ENCODE data around the gene MET.
A peak's percentile ranks its signal among the peaks of the same experiment; 100 is the strongest.
"Not testable (repeated sequence)": the region's sequence is repeated elsewhere in the genome, so short reads cannot be mapped to it uniquely, and the experiment has no call there.

MET gene

DNA sequence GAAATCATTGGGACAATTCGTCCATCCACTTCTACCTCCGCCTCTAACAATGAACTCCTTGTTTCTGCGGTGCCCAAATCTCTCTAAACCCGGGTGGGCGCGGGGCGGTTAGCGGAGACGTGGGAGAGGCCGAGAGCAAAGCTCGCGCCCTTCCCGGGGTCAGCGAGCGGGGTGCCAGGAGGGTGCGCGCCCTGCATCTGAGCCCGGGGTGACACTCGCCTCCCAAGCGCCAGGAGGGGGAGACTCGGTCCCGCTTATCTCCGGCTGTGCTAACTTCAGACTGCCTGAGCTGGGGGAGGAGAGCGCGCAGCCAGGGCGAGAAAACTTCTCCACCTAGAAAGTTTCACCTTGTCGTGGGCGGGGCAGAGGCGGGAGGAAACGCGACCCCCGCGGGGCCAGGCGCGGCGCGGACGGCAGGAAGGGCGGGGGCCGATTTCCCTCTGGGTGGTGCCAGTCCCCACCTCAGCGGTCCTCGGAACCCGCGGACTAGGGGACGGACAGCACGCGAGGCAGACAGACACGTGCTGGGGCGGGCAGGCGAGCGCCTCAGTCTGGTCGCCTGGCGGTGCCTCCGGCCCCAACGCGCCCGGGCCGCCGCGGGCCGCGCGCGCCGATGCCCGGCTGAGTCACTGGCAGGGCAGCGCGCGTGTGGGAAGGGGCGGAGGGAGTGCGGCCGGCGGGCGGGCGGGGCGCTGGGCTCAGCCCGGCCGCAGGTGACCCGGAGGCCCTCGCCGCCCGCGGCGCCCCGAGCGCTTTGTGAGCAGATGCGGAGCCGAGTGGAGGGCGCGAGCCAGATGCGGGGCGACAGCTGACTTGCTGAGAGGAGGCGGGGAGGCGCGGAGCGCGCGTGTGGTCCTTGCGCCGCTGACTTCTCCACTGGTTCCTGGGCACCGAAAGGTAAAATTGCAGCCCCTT lies at the start of gene MET:
TSS of gene MET (plus strand) at position 516 of the 915 bp plus-strand sequence. CDS start 26,889 bp downstream, outside the sequence.
- DNase-seq = peak; percentile 70

DNA sequence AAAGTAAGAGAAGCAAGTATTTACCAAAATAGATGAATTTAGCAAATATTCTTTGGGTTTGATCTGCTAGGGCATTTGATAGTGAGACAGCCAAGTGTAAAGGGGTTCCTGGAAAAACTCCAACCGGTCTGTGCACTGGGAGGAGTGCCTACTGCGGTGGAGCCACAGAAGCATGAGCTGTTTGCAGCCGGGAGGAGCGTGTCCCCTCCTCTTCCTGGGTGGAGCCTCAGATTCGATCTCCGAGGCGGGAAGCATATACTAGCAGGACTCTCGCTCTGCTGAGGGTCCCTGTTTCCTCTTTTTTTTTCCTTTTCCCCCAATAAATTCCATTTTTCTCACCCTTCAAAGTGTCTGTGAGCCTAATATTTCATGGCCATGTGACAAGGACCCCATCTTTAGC lies 45.1 kb upstream of the MET start:
- DNase-seq = no peak

DNA sequence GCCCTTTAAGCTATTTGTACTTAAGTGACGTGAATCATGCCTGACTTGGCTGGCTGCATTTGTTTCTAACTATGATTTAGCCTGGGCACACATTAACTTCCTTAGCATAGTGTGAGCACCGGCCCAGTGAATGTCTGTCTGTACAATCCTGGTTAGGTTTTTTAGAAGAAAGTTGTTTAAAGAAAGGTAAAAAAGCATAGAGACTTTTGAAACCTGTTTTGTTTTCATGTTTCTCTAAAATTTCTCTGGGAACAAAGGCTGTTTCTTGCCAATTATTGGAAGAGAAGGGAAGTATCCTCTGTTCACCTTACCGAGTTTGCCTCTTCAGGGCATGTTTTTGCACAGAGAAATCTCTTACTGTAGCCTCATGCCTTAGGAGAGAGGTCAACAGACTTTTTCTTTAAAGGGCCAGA lies 42.9 kb upstream of the MET start:
- no peak for DNase-seq

DNA sequence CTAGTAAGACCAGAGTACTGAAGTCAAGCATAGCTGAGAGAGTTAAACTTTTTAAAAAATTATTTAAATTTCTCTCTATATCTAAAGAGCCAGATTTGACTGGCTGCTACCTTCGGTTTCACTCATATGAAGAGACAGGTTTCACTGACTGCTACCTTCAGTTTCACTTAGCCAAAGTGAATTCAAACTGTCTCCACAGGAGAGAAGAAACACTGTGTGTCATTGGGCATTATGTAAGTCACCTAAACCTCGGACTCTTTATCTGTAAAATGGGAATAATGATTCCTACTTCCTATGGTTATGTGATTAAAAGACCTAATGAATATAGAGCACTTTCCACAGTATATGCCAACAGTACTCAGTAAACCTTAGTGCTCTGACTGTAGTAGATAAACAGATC lies 41.6 kb upstream of the MET start:
- DNase-seq = peak; percentile 36

DNA sequence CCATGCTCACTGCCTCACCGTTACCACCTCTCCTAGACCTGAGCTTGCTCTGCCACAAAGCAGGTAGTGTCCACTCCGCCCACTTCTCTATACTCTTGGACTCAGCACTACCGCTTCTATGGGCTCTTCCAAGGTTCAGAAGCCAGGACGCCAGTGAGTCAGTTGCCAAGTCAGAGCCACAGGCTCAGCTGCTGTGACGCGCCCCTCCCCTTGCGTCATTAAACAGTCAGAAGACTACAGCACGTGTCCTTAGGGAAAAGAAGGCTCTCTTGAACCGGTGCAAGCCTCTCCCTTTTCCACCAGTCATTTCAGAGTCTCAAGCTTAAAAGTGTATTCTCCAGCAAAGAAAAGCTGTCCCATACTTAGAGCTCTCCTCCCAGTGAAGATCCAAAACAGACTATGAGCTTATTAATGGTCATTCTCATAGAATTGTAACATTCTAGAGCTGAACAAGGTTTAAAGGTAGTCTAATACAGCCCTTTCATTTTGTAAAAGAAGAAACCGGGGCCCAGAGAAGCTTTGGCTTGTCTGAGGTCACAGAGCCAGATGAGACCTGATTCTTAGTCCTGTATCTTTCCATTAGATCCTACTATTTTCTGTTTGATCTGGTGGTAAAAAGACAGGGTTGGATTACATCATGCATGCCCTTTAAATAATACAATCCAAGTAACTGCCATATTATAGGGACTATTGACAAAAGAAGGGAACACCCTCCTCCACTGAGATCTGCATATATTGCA lies 40.9 kb upstream of the MET start:
- DNase-seq = no peak

DNA sequence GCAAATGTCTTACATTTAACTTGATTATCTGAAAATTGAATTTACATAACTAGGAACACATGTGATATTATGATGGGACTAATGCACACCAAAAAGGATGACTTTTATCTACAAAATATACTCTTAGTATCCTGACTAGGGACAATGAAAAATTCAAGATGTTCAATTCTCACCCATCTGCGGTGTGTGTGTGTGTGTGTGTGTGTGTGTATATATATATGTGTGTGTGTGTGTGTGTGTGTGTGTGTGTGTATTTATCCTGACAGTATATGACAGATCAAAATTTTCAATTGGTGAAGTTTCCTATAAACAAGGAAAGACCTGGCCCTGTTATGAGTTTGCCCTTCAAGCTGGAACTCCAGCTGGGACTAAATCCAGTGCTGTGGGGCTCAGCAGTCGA lies 40.3 kb upstream of the MET start:
- no peak for DNase-seq

DNA sequence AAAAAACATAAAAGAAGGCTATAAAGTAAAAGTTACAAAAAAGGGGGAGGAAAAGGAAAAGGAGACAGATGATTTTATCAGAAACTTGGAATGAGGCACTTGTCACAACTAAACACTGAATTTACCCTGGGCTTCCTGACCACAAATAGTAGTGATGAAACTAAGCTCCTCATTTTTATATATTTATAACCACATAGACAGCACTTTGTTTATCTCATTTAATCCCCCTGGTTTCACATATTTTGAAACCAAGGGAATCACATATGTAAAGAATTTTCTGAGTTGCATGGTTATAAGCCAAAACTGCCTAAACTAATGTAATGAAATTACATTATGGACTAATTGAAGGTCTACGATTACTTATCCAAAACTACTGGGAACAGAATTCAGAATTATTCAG lies 39.6 kb upstream of the MET start:
- no peak for DNase-seq

DNA sequence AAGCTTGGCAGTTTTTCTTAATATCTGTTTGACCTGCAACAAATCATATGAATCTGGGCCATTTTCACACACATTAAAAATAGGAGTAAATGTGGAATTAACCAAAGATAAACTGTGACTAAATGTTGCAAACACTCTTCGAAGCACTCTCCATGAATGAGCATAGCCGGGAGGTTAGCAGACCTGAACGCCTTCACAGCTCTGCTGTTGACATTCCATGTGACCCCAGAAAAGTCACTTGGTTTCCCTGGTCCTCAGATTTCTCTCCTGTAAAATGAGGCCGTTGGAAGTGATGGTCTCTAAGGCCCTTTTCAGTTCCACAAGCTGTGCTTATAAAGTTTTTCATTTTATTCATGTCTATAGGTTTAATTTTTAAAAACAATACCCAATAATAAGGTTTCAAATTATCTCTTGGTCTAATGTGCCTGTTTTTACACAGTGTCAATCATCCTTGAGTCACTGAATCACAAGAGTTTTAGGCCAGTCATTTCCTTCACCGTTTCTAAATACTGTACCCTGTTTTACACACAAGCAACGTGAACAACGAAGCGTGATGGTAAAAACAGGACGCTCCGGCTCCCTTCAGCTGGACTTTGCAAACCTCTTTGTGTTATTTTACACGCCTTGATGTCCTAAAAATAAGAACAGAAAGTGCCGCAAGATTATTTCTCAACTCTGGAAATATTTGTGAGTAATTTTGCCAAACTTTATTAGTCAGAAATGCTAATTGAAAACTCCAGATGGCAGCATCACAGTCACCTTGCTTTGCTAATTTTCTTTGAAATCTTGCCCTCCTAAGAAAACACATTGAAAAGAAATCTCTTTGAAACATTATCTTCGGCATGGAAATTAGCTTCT lies 38.6 kb upstream of the MET start:
- peak; percentile 2 for DNase-seq

DNA sequence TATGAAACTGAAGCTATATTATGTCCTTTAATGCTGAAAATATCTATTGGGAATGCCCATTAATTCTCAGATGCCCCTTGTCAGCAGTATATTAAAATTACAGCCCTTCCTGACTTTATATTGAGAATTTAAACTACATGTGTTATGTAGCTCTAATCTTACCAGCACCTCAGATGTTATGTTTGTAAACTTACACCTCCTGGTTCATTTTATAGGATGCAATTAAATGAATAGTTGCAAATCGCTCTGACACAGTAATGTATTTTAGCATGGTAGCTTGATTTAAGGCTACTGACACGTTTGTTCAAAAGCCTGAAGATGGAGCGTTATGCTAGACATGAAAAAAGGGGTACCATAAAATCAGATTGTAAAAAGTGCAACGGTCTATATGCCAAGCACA lies 35.0 kb upstream of the MET start:
- DNase-seq = no peak

DNA sequence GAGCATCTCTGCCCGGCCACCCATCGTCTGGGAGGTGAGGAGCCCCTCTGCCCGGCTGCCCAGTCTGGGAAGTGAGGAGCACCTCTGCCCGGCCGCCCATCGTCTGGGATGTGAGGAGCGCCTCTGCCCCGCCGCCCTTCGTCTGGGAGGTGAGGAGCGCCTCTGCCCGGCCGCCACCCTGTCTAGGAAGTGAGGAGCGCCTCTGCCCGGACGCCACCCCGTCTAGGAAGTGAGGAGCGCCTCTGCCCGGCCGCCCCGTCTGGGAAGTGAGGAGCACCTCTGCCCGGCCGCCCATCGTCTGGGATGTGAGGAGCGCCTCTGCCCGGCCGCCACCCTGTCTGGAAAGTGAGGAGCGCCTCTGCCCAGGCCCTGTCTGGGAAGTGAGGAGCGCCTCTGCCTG lies 33.4 kb upstream of the MET start:
- not testable (repeated sequence) for DNase-seq

DNA sequence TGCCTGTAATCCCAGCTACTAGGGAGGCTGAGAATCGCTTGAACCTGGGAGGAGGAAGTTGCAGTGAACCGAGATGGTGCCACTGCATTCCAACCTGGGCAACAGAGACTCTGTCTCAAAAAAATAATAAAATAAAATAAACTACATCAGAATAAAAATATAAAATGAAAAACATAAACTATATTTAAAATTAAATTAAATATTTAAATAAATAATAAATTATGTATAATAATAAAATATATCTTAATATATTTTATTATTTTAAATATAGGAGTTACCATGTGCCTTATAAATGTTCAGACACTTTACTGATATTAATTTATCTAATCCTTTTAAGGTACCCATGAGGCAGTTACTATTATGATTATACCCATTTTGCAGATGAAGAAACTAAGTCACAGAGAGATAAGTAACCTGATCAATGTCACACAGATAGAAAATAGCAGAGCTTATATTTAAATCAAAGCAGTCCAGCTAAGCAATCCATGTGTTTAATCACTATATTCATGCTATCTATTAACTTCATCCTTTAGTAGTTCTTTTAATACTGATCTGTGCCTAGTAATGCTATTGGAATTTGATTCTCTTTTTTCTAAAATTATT lies 30.3 kb upstream of the MET start:
- no peak for DNase-seq

DNA sequence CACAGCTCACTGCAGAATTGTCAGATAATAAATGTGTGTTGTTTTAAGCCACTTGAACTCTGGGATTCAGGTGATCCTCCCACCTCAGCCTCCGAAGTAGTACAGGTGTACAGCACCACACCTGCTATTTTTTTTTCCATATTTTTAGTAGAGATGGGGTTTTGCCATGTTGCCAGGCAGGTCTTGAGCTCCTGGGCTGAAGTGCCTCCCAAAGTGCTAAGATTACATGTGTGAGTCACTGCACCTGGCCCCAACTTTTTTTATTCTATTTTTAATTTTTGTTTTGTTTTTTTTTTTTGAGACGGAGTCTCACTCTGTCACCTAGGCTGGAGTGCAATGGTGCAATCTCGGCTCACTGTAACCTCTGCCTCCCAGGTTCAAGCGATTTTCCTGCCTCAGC lies 28.8 kb upstream of the MET start:
- not testable (repeated sequence) for DNase-seq

DNA sequence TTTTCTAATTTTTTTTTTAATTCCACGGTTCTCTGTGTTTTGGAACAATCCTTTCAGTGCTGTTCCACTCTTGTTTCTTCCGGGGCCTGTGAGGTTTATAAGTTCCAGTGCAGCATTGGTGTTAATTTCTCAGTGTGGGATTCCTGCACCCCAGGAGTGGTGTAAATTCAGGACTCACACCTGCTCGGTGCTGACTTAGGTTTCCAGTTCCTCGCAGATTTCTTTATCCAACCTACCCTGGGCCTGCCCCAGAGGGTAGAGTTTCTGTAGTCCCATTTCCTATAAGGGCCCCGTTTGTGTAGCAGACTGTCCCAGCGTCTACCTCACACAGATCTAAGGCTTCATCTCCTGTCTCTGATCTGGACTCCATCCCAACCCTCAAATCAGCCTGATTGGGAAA lies 27.4 kb upstream of the MET start:
- no peak for DNase-seq

DNA sequence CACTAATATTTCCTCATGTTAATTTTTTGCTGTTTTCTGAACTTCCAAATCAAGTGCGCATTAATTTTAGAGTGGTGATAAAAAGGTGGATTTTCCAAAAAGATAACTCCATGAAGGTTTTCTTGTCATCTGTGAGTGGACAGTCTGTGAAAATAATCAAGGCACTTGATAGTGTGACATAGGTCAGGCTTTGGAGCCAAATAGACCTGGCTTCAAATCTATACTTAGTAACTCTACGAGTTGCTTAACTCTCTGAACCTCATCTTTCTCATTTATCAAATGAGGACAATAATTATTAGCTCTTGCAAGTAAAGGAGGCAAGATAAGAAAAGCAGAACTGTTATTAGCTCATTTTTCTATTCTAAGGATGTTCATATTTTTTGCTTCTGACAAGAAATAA lies 24.7 kb upstream of the MET start:
- DNase-seq = no peak

DNA sequence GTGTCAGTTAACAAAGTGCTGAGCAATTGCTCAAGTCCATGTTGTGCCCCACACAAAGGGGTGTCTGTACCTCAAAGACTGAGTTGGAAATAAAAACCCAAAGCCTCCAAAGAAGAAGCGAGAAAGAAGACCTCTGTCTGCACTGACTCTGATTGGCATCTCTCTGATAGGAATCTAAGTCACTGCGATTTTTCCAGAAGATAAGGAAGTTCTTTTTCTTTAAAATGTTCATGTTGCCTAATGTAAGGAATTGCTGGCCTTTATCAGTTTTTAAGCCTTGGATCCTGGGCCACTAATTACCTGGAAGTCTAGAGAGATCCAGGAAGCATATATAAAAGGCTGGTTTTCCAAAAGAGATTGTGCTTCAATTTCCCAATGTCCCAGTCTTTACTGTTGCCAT lies 24.1 kb upstream of the MET start:
- no peak for DNase-seq

DNA sequence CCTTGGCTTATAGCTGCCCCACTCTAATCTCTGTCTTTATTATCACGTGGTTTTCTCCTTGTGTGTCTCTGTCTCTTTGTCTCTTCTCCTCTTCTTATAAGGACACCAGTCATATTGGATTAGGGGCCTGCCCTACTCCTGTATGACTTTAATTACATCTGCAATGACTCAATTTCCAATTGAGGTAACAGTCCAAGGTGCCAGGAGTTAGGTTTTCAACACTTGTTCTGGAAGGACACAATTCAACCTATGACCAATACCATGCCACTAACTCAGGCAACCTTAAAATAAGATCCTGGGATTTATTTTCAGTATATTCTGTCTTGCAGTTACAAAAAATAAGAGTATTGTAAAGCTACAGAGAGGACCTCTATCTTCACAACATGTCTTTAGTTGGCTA lies 21.6 kb upstream of the MET start:
- DNase-seq = no peak

DNA sequence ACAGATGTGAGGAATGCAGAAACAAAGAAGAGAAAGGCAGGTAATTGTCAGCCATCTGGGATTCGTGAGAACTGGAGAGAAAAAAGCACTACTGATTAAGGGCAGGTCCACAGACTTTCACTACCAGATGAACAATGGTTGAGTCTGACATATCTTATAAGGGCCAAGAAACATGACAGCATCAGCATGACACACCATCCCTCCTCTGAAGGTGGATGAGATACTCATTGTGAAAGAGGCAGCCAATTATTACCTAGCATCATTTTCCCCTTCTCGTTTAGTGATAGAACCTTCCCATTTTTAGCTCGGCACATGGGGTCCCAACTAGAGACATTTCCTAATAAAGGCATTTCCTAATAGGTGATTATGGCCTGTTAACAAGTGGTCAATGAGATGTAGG lies 19.2 kb upstream of the MET start:
- no peak for DNase-seq

DNA sequence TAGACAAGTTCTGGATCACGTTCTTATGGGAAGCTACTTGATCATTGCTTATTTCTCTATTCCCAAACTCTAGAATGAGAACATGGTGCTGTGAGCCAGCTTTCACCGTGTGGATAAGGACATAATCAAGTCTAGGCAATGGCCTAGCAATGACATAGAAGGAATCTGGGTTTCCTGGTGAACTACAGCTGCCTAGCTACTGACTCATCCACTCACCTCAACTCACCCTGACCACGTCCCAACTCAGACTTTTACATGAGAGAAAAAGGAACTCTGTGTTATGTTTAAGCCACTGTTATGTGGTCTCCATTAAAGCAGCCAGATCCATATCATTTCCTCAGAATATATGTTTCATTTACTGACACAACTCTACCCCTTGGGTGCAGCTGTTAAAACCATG lies 18.8 kb upstream of the MET start:
- DNase-seq = peak; percentile 13

DNA sequence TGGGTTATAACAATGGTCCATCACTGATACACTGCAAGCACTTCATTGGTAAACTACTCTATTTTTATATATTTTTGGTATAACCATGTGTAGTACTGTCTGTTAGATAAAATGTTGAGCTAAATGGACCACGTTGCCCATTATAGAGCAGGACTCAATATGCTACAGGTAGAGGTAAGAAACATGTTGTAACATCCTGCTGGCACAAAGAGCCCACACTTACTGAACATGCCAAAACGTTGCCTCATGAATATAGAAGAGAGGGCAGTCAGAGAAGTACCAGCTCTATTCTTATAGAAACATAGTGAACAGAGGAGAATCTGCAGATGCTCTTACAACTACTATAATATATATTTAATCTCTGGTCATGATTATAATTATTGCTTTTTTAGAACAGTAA lies 18.4 kb upstream of the MET start:
- DNase-seq = no peak

DNA sequence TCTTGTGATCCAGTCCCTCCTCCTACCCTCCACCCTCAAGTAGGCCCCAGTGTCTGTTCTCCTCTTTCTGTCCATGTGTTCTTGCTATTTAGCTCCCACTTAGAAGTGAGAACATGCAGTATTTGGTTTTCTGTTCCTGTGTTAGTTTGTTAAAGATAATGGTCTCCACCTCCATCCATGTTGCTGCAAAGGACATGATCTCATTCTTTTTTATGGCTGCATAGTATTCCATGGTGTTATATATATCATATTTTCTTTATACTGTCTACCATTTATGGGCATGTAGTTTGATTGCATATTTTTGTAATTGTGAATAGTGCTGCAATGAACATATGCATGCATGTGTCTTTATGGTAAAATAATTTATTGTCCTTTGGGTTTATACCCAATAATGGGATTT lies 12.7 kb upstream of the MET start:
- not testable (repeated sequence) for DNase-seq

DNA sequence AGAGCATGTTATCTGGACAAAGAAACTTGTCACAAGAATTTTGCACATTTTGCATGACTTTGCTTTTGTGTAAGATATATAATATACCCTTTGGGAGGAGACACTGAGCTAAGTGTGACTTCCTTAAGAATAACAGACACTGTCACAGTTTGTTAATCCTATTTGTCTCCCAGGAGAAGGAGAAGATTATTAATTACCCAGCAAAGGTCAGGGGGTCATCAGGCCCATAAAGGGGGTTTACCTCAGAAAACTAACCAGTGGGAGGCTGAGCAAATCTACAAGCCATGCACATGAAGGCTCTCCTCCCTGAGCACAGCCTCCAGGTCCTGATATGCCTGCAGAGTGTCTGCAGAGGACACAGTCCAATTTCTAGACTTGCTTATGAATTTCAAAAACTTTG lies 10.1 kb upstream of the MET start:
- no peak for DNase-seq

DNA sequence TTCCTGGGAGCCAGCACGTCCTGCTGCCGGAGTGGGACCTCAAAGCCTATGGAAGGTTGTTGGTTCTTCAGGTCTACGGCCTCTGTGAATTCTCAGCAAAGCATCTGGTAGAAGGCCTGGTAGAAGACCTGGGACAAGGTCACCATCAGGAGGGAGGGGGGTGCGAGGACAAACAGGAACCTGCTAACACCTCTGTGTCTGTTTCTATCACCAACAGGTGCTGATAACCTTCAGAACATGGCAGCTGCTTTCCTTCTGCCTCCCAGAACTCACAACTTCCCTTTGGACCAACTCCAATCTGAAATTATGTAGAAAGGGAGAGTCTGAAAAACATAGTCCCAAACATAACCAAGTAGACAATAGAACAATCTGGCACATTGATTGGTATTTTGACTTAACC lies 8.3 kb upstream of the MET start:
- no peak for DNase-seq
